ENCODE results near the gene RTP2.

- no peak for TF ChIP-seq CTCF (conservative IDR thresholded peaks at IDR 0.05; ENCODE audit: low read depth, low read length)
- TF ChIP-seq SMC3 (IDR thresholded peaks at IDR 0.05; ENCODE audit: low read depth, low read length): no peak
- no peak for TF ChIP-seq CEBPB (IDR thresholded peaks at IDR 0.05; ENCODE audit: low read depth, low read length)
- TF ChIP-seq POLR2A (IDR thresholded peaks at IDR 0.05; ENCODE audit: low read depth, low read length): no peak
- TF ChIP-seq RCOR1 (IDR thresholded peaks at IDR 0.05; ENCODE audit: insufficient replicate concordance, low read length): no peak
- TF ChIP-seq MXI1 (IDR thresholded peaks at IDR 0.05; ENCODE audit: borderline replicate concordance, low read depth, low read length): no peak
- TF ChIP-seq MAZ (IDR thresholded peaks at IDR 0.05; ENCODE audit: borderline replicate concordance, low read depth, low read length): no peak
- no peak for TF ChIP-seq ELK1 (IDR thresholded peaks at IDR 0.05; ENCODE audit: borderline replicate concordance, low read depth, low read length)
- no peak for TF ChIP-seq USF2 (IDR thresholded peaks at IDR 0.05; ENCODE audit: low read depth, low read length)
- no peak for TF ChIP-seq BHLHE40 (IDR thresholded peaks at IDR 0.05; ENCODE audit: low read depth, low read length)
- no peak for TF ChIP-seq RFX5 (IDR thresholded peaks at IDR 0.05; ENCODE audit: low read depth, low read length)
- TF ChIP-seq MAFK (IDR thresholded peaks at IDR 0.05; ENCODE audit: low read depth, low read length): no peak
These were observed 31.0 kb upstream of the RTP2 start for GRCh38 chr3:187733371-187733770.
